Progenitor cell of endocrine pancreas (in vitro differentiated cells): ENCODE data around the gene NUP210. TPM values are rescaled to one million over a fixed set of nuclear protein-coding genes. Genes with fewer than 3 reads are reported as not detected.

Experiments
- DNase-seq: peaks from one replicate; pipeline ENCODE4 v3.0.0; 2021; ENCODE audit warnings: low spot score; ENCODE audit not compliant: unreplicated experiment
- H3K27ac Mint-ChIP-seq: 2 replicates; pipeline ENCODE4 v1.8.0; 2021; ENCODE audit warnings: mild to moderate bottlenecking, moderate library complexity, mixed read lengths
- H3K27me3 Mint-ChIP-seq: 2 replicates; pipeline ENCODE4 v1.8.0; 2021; ENCODE audit warnings: mixed read lengths
- H3K36me3 Mint-ChIP-seq: 2 replicates; pipeline ENCODE4 v1.8.0; 2022; ENCODE audit warnings: mixed read lengths; ENCODE audit not compliant: insufficient read depth
- H3K4me1 Mint-ChIP-seq: 2 replicates; pipeline ENCODE4 v1.8.0; 2021; ENCODE audit warnings: low read depth, mixed read lengths
- H3K4me3 Mint-ChIP-seq: 2 replicates; pipeline ENCODE4 v1.8.0; 2021; ENCODE audit warnings: low read depth, mild to moderate bottlenecking, moderate library complexity, mixed read lengths
- H3K9me3 Mint-ChIP-seq: 2 replicates; pipeline ENCODE4 v1.8.0; 2021; ENCODE audit warnings: low read depth, mixed read lengths
- CTCF ChIP-seq: fragments of 200-600 bp; sonication (generic); IDR thresholded peaks from one replicate; pipeline ENCODE4 v1.5.0; 2021; ENCODE audit warnings: antibody characterized with exemption, mild to moderate bottlenecking; ENCODE audit not compliant: unreplicated experiment
- total RNA-seq: library from RNA; stranded (reverse); gene quantifications from 2 replicates; pipeline ENCODE4 v1.2.1, GENCODE V29; 2021

Gene NUP210
- total RNA-seq, 1 donor from 2014 or later, result 78.2 TPM

GRCh38 chr3:13338996-13339395 is 81.1 kb downstream of the NUP210 start:
- H3K9me3 Mint-ChIP-seq, result no peaks in the 10 kb centered on the region
- peaks cover 10% of the 10 kb centered on the region for H3K36me3 Mint-ChIP-seq
- no peak overlapping the region for H3K4me3 Mint-ChIP-seq
- no peaks in the 10 kb centered on the region for H3K4me1 Mint-ChIP-seq
- TF ChIP-seq CTCF, result no peak
- H3K27me3 Mint-ChIP-seq, result no peaks in the 10 kb centered on the region
- no peak overlapping the region for H3K27ac Mint-ChIP-seq
- no peak for DNase-seq

- H3K4me3 Mint-ChIP-seq, result no peak overlapping the region
- H3K36me3 Mint-ChIP-seq, result peaks cover 8% of the 10 kb centered on the region
- H3K9me3 Mint-ChIP-seq, result no peaks in the 10 kb centered on the region
- no peak for DNase-seq
- H3K4me1 Mint-ChIP-seq, result no peaks in the 10 kb centered on the region
- no peaks in the 10 kb centered on the region for H3K27me3 Mint-ChIP-seq
- TF ChIP-seq CTCF, result no peak
- H3K27ac Mint-ChIP-seq, result no peak overlapping the region
Observed at GRCh38 chr3:13338231-13338630, 81.9 kb downstream of the NUP210 start.

- TF ChIP-seq CTCF, result no peak
- H3K4me3 Mint-ChIP-seq, result no peak overlapping the region
- no peak for DNase-seq
- no peaks in the 10 kb centered on the region for H3K36me3 Mint-ChIP-seq
- H3K27me3 Mint-ChIP-seq, result no peaks in the 10 kb centered on the region
- H3K4me1 Mint-ChIP-seq, result no peaks in the 10 kb centered on the region
- no peak overlapping the region for H3K27ac Mint-ChIP-seq
- H3K9me3 Mint-ChIP-seq, result no peaks in the 10 kb centered on the region
Observed at GRCh38 chr3:13336592-13336991, 83.5 kb downstream of the NUP210 start.

GRCh38 chr3:13335503-13335902 is 84.6 kb downstream of the NUP210 start:
- H3K36me3 Mint-ChIP-seq, result no peaks in the 10 kb centered on the region
- no peaks in the 10 kb centered on the region for H3K4me1 Mint-ChIP-seq
- H3K9me3 Mint-ChIP-seq, result no peaks in the 10 kb centered on the region
- DNase-seq, result no peak
- H3K4me3 Mint-ChIP-seq, result no peak overlapping the region
- H3K27ac Mint-ChIP-seq, result no peak overlapping the region
- no peaks in the 10 kb centered on the region for H3K27me3 Mint-ChIP-seq
- no peak for TF ChIP-seq CTCF

GRCh38 chr3:13335059-13335458 is 85.1 kb downstream of the NUP210 start:
- Mint-ChIP-seq H3K4me1 (no peaks in the 10 kb centered on the region), H3K4me3 (no peak overlapping the region), H3K9me3 (no peaks in the 10 kb centered on the region), H3K36me3 (no peaks in the 10 kb centered on the region), H3K27me3 (no peaks in the 10 kb centered on the region), H3K27ac (no peak overlapping the region)
- no peak for DNase-seq
- TF ChIP-seq CTCF, result no peak
